Stimulated activated naive CD8-positive, alpha-beta T cell treated with anti-CD3 and anti-CD28 coated beads, Interleukin-15, Interleukin-2, amounts not matched to agents 100 ng/mL and 50 ng/mL, for 24 hours (primary cell): ENCODE measurements around the gene SFMBT1.

Experiments used
- H3K27ac Mint-ChIP-seq: one replicate; pipeline ENCODE4 v1.8.0; 2021; ENCODE audit warnings: mild to moderate bottlenecking, mixed read lengths
- H3K27me3 Mint-ChIP-seq: one replicate; pipeline ENCODE4 v1.8.0; 2021; ENCODE audit warnings: mixed read lengths
- H3K36me3 Mint-ChIP-seq: one replicate; pipeline ENCODE4 v1.8.0; 2021; ENCODE audit warnings: low read depth, mixed read lengths
- H3K4me1 Mint-ChIP-seq: one replicate; pipeline ENCODE4 v1.8.0; 2021; ENCODE audit warnings: low read depth, mixed read lengths
- H3K4me3 Mint-ChIP-seq: one replicate; pipeline ENCODE4 v1.8.0; 2021; ENCODE audit warnings: mild to moderate bottlenecking, mixed read lengths
- H3K9me3 Mint-ChIP-seq: one replicate; pipeline ENCODE4 v1.8.0; 2021; ENCODE audit warnings: mixed read lengths

Gene SFMBT1

DNA sequence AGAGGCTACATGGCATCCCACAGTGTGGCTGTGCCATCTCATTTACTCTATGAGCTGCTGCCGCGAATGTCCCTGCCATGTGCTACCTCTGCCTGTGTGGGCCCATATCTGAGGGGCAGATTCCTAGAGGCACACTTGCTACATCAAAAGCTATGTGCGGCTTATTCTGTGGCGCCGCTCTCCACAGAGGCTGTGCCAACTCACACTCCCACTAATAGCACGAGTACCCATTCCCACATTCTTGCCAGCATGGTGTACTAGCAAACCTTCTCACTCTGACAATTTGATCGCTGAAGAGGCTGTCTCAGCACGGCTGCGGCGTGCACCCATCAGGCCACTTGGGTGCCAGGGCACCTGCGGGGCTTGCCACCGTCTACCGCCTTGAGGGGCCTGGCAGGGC, 179.9 kb downstream of the SFMBT1 start:
- peaks cover 2% of the 10 kb centered on the region for H3K4me1 Mint-ChIP-seq
- H3K9me3 Mint-ChIP-seq, result peaks cover 17% of the 10 kb centered on the region
- H3K36me3 Mint-ChIP-seq, result peaks cover 38% of the 10 kb centered on the region
- H3K27ac Mint-ChIP-seq, result no peak overlapping the region
- H3K27me3 Mint-ChIP-seq, result no peaks in the 10 kb centered on the region
- no peak overlapping the region for H3K4me3 Mint-ChIP-seq

DNA sequence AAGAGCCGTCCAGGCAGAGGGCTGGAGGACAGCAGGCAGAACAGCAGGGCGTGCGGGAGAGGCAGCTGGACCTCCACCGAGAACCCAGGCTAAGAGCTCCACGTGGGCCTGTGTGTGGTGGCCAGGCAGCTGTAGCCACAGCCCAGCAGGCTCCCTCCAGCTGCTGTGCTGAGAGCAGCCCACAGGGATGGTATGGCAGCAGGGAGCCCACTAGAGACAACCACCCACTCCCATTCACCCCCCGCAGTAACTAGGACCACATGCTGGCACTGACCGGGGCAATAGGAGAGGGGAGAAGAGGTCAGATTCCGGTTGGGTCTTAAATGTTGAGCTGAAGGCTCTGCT, 185.5 kb downstream of the SFMBT1 start:
- Mint-ChIP-seq H3K27me3 (no peaks in the 10 kb centered on the region), H3K9me3 (peaks cover 7% of the 10 kb centered on the region), H3K4me1 (no peaks in the 10 kb centered on the region), H3K4me3 (no peak overlapping the region), H3K27ac (no peak overlapping the region), H3K36me3 (peaks cover 25% of the 10 kb centered on the region)

DNA sequence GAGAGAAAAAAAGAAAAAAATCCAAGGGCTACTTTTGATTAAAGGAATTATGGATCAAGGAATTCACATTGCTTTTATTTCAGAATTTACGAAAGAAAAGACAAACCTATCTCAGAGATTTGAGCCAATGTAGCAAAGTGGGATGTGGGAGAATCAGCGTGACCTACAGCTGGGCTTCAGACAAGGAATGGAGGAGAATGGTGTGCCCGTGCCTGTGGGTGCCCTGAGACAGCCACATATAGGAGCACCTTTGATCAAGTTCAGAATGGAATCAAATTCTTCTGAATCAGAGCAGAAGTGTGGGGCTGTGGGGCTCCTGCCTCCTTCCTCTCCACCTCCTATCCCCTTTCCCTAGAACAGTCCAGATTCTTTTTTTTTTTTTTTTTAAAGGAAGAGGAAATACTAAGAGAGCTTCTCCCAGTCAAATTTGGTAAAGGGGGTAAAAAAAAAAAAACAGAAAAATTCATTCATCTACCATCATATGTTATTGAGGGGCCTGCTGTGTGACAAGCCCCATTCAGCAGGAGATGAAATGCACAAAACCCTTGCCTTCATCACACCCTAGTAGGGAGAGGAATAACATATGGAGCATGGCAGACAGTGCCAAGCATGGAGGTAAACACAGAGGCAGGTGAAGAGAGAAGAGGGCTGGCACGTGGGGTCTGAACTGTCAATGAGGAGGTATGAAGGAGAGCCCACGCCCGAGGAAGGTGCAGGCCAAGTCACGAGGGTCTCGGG, 186.0 kb downstream of the SFMBT1 start:
- peaks cover 24% of the 10 kb centered on the region for H3K36me3 Mint-ChIP-seq
- H3K9me3 Mint-ChIP-seq, result peaks cover 3% of the 10 kb centered on the region
- no peak overlapping the region for H3K4me3 Mint-ChIP-seq
- no peak overlapping the region for H3K27ac Mint-ChIP-seq
- H3K27me3 Mint-ChIP-seq, result no peaks in the 10 kb centered on the region
- no peaks in the 10 kb centered on the region for H3K4me1 Mint-ChIP-seq

DNA sequence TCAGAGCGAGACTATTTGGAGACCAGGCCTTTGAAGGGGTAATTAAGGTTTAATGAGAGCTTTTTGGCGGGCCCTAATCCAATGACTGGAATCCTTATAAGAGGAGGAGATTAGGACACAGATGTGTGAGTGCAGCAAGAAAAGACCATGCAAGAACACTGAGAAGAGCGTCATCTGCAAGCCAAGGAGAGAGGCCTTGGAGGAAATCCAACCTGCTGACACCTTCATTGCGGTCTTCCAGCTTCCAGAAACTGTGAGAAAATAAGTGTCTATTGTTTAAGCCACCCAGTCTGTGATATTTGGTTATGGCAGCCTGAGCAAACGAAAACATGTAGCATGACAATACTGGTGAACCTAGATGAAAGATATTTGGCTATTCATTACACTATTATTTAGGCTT, 188.0 kb downstream of the SFMBT1 start:
- H3K9me3 Mint-ChIP-seq, result peaks cover 3% of the 10 kb centered on the region
- no peak overlapping the region for H3K27ac Mint-ChIP-seq
- H3K4me1 Mint-ChIP-seq, result no peaks in the 10 kb centered on the region

DNA sequence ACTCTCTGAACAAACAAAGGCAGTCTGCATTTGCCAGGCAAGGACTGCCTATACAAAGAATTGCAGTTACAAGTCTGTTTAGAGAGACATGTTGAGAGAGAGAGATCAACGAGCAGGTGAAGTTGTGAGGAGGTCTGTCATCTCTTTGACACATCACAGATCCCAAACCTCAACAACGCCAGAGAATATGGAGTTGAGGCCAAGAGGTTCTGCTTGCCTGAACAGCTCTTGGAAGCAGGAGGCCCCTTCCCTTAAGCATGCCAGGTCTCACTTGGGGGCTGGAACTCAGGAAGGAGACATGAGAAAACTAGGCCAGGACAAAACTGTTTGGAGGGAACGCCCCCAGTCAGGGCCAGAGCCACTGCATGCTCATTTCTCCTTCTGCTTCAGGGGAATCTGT, 188.7 kb downstream of the SFMBT1 start:
- Mint-ChIP-seq H3K36me3 (peaks cover 11% of the 10 kb centered on the region), H3K27ac (no peak overlapping the region), H3K27me3 (no peaks in the 10 kb centered on the region), H3K4me1 (no peaks in the 10 kb centered on the region), H3K9me3 (no peaks in the 10 kb centered on the region), H3K4me3 (no peak overlapping the region)

More for the DNA sequence above, 188.0 kb downstream of the SFMBT1 start:
- H3K4me3 Mint-ChIP-seq, result no peak overlapping the region
- H3K36me3 Mint-ChIP-seq, result peaks cover 11% of the 10 kb centered on the region
- H3K27me3 Mint-ChIP-seq, result no peaks in the 10 kb centered on the region

DNA sequence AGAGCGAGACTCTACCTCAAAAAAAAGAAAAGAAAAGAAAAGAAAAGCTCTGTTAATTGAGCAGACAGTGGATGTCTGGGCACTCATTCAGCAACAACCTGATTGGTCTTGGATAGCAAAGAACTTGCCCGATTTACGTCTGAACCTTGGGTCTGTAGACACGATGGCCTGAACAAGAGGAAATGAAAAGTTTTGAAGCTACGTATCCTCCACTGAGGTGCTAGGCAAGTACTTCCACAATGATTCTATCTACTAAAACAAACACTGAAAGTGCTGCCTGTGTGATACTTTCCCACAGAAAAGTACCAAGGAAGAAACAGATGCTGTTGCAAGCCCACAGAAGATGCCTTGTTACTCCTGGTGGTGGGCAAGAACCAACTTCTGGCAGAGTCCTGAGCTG, 189.2 kb downstream of the SFMBT1 start:
- Mint-ChIP-seq H3K36me3 (peaks cover 16% of the 10 kb centered on the region), H3K27me3 (no peaks in the 10 kb centered on the region), H3K27ac (no peak overlapping the region), H3K4me3 (no peak overlapping the region), H3K9me3 (no peaks in the 10 kb centered on the region), H3K4me1 (no peaks in the 10 kb centered on the region)

DNA sequence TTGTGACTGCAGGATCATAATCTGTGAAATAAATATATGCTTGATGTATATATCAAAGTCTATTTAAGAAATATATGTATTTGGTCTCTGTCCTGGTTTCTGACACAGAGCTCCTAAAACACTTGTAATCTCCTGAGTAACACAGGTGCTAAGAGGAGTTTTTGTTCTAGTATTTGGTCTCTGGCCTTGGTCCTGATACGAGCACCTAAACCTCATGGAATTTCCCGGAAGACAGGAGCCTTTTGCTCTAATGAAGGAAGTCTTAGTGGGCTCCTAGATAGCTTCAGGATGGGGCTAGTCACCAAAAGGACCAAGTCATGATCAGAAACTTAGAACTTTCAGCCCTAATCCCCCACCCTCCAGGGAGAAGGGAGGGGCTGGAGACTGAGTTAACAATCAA, 191.9 kb downstream of the SFMBT1 start:
- Mint-ChIP-seq H3K4me3 (no peak overlapping the region), H3K9me3 (no peaks in the 10 kb centered on the region), H3K27ac (no peak overlapping the region), H3K36me3 (peaks cover 16% of the 10 kb centered on the region), H3K4me1 (no peaks in the 10 kb centered on the region), H3K27me3 (no peaks in the 10 kb centered on the region)
